Brain microvascular endothelial cell (primary cell): ENCODE results near the gene ADAM30.

Source experiments
- DNase-seq: peaks from one replicate; pipeline ENCODE4 v3.0.0-alpha.2; 2020
- H3K27ac ChIP-seq: fragments of 250-450 bp; sonication (Bioruptor Pico); 2 replicates; pipeline ENCODE4 v1.5.1; 2020; ENCODE audit warnings: mild to moderate bottlenecking, moderate library complexity
- H3K27me3 ChIP-seq: fragments of 250-450 bp; sonication (Bioruptor Pico); replicated peaks from 2 replicates; pipeline ENCODE4 v1.5.1; 2020; ENCODE audit warnings: mild to moderate bottlenecking
- H3K36me3 ChIP-seq: fragments of 250-450 bp; sonication (Bioruptor Pico); replicated peaks from 2 replicates; pipeline ENCODE4 v1.5.1; 2020; ENCODE audit warnings: mild to moderate bottlenecking
- H3K4me3 ChIP-seq: 2 replicates; pipeline ENCODE4 v1.5.1; 2011; ENCODE audit warnings: low read depth, mild to moderate bottlenecking, control low read depth, low read length, moderate library complexity
- CTCF ChIP-seq: IDR thresholded peaks from 2 replicates; pipeline ENCODE4 v1.5.1; 2011; ENCODE audit warnings: low read depth, mild to moderate bottlenecking, moderate library complexity, low read length, control low read depth, inconsistent platforms; ENCODE audit errors: missing control alignments
- in situ Hi-C: cut with HindIII; loops from 2 replicates; pipeline ENCODE4 v1.10.0; 2017; ENCODE audit warnings: low sequenced_read_pairs, low pct_ligation_motif_present

Gene ADAM30

GRCh38 chr1:119896303-119896702 is at the start of gene ADAM30:
Gene ADAM30, minus strand, starts transcription at chr1:119896515. Its CDS starts 179 bp downstream, at chr1:119896336.
- Histone ChIP-seq H3K27ac (no peak within 1 kb of the TSS), H3K4me3 (no peak within 1 kb of the TSS), H3K36me3 (no peaks in the 10 kb centered on the region), H3K27me3 (no peaks in the 10 kb centered on the region)
- in situ Hi-C loops, result no loop called here
- TF ChIP-seq CTCF, result peak; percentile 58
- DNase-seq, result no peak

GRCh38 chr1:119943216-119943615 is 46.9 kb upstream of the ADAM30 start:
- Histone ChIP-seq H3K27ac (no peak overlapping the region), H3K27me3 (no peaks in the 10 kb centered on the region), H3K4me3 (no peak overlapping the region), H3K36me3 (peaks cover 36% of the 10 kb centered on the region)
- TF ChIP-seq CTCF, result no peak
- no peak for DNase-seq
- in situ Hi-C loops, result no loop called here

- H3K4me3 ChIP-seq, result no peak overlapping the region
These were observed 45.1 kb upstream of the ADAM30 start for GRCh38 chr1:119941392-119941791.

GRCh38 chr1:119940697-119941096 is 44.4 kb upstream of the ADAM30 start:
- TF ChIP-seq CTCF, result no peak
- H3K4me3 ChIP-seq, result no peak overlapping the region
- in situ Hi-C loops, result no loop called here
- no peak overlapping the region for H3K27ac ChIP-seq
- DNase-seq, result no peak
- H3K27me3 ChIP-seq, result no peaks in the 10 kb centered on the region
- peaks cover 56% of the 10 kb centered on the region for H3K36me3 ChIP-seq

More at GRCh38 chr1:119941392-119941791, 45.1 kb upstream of the ADAM30 start:
- H3K27ac ChIP-seq, result no peak overlapping the region
- no peak for DNase-seq
- in situ Hi-C loops, result no loop called here
- no peaks in the 10 kb centered on the region for H3K27me3 ChIP-seq
- peaks cover 49% of the 10 kb centered on the region for H3K36me3 ChIP-seq
- TF ChIP-seq CTCF, result no peak

GRCh38 chr1:119937198-119937597 is 40.9 kb upstream of the ADAM30 start:
- no peak for TF ChIP-seq CTCF
- in situ Hi-C loops, result no loop called here
- Histone ChIP-seq H3K27me3 (no peaks in the 10 kb centered on the region), H3K36me3 (peaks cover 82% of the 10 kb centered on the region), H3K4me3 (no peak overlapping the region), H3K27ac (no peak overlapping the region)
- no peak for DNase-seq

- H3K36me3 ChIP-seq, result peaks cover 72% of the 10 kb centered on the region
- H3K27me3 ChIP-seq, result no peaks in the 10 kb centered on the region
- DNase-seq, result no peak
- no peak for TF ChIP-seq CTCF
- H3K27ac ChIP-seq, result no peak overlapping the region
- H3K4me3 ChIP-seq, result no peak overlapping the region
- in situ Hi-C loops, result no loop called here
These were observed 39.6 kb upstream of the ADAM30 start for GRCh38 chr1:119935915-119936314.
